Right atrium auricular region (tissue), 2 donors: ENCODE data around the gene WWOX. TPM values are rescaled to one million over a fixed set of nuclear protein-coding genes. Genes with fewer than 3 reads are reported as not detected.

Source experiments
- DNase-seq: peaks from one replicate; pipeline ENCODE4 v3.0.0-alpha.2; 2019; ENCODE audit warnings: low spot score
- H3K27ac ChIP-seq, 2 donors: fragments of 200-600 bp; sonication (generic); 1 replicate in 1 of 2; 2 replicates in 1 of 2; pipeline ENCODE4 v1.5.1; 2016 to 2019
- H3K27me3 ChIP-seq, 2 donors: fragments of 200-600 bp; sonication (generic); one replicate each; pipeline versions ENCODE4 v1.5.1 to v1.6.0; 2017 to 2019
- H3K36me3 ChIP-seq: fragments of 200-600 bp; sonication (generic); one replicate; pipeline ENCODE4 v1.5.1; 2016
- H3K4me1 ChIP-seq, 2 donors: fragments of 200-600 bp; sonication (generic); one replicate each; pipeline versions ENCODE4 v1.5.1 to v1.6.0; 2017 to 2019
- H3K4me3 ChIP-seq, 2 donors: fragments of 200-600 bp; sonication (generic); 1 replicate in 1 of 2; 2 replicates in 1 of 2; pipeline ENCODE4 v1.5.1; 2017 to 2019; ENCODE audit warnings: mild to moderate bottlenecking in 1 of 2, moderate library complexity in 1 of 2
- H3K9me3 ChIP-seq, 2 donors: fragments of 200-600 bp; sonication (generic); one replicate each; pipeline ENCODE4 v1.5.1; 2019
- CTCF ChIP-seq, 2 donors: fragments of 200-600 bp; sonication (generic); IDR thresholded peaks; one replicate each; pipeline ENCODE4 v1.5.1; 2019; ENCODE audit warnings: antibody characterized with exemption in 2 of 2
- total RNA-seq, 2 donors: library from RNA; depleted of rRNA; stranded (reverse); fragments of >200 nt; gene quantifications; one replicate each; pipeline ENCODE4 v1.1.0, GENCODE V29; 2016

The WWOX gene
- total RNA-seq, 2 donors from 2014 or later = 14.8 to 20.8 TPM

DNA sequence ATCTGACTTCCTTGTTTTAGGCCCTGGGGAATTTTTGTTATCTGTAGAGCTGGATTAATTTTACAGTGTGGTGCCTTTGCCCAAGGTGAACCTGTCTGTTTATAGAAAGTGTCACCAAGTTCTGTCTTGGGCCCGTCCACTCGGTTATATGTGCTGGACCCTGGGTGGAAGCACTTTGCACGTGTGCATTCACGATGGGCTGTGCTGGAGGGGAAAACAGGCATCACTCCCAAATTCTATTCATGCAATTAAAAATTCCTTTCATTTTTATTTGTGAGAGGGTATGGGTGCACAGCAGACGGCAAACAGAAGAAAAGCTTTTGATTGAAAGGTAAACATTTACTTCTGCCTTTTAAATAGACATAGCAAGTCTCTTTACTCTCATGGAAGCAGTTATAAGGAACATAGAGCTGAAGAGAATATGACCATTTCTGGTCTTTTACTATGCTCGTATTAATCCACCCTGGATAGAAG is 101.2 kb downstream of the WWOX start:
- H3K4me3 ChIP-seq = no peak overlapping the region
- H3K4me1 ChIP-seq = no peaks in the 10 kb centered on the region
- no peaks in the 10 kb centered on the region for H3K9me3 ChIP-seq
- H3K27me3 ChIP-seq = no peaks in the 10 kb centered on the region
- H3K27ac ChIP-seq = no peak overlapping the region
- H3K36me3 ChIP-seq = no peaks in the 10 kb centered on the region
- no peak for TF ChIP-seq CTCF (IDR thresholded peaks at IDR 0.05)
- no peak for DNase-seq

DNA sequence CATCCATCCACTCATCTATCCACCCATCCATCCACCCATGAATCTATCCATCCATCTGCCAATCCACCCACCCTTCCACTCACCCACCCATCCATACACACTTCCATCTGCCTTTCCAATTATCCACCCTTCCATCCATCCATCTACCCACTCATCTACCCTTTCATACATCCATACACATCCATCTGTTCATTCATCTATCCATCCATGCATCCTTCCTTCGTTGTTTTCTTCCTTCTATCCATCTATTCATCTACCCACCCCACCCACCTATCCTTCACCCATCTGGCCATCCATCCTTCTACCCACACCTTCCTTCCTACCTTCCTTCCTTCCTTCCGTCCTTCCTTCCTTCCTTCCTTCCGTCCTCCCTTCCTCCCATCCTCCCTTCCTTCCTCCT is 106.1 kb downstream of the WWOX start:
- Histone ChIP-seq H3K4me1 (no peaks in the 10 kb centered on the region), H3K36me3 (no peaks in the 10 kb centered on the region), H3K9me3 (no peaks in the 10 kb centered on the region), H3K4me3 (no peak overlapping the region), H3K27ac (no peak overlapping the region), H3K27me3 (no peaks in the 10 kb centered on the region)
- no peak for DNase-seq
- TF ChIP-seq CTCF (IDR thresholded peaks at IDR 0.05) = no peak

- TF ChIP-seq CTCF (IDR thresholded peaks at IDR 0.05) = no peak
- no peak overlapping the region for H3K27ac ChIP-seq
- no peaks in the 10 kb centered on the region for H3K27me3 ChIP-seq
- DNase-seq = no peak
- H3K4me1 ChIP-seq = no peaks in the 10 kb centered on the region
- H3K4me3 ChIP-seq = no peak overlapping the region
- no peaks in the 10 kb centered on the region for H3K9me3 ChIP-seq
- no peaks in the 10 kb centered on the region for H3K36me3 ChIP-seq
These were observed 107.3 kb downstream of the WWOX start for GRCh38 chr16:78206623-78207223.

- Histone ChIP-seq H3K27me3 (no peaks in the 10 kb centered on the region), H3K27ac (no peak overlapping the region), H3K36me3 (no peaks in the 10 kb centered on the region), H3K4me3 (no peak overlapping the region), H3K4me1 (no peaks in the 10 kb centered on the region), H3K9me3 (no peaks in the 10 kb centered on the region)
- no peak for TF ChIP-seq CTCF (IDR thresholded peaks at IDR 0.05)
- no peak for DNase-seq
These were observed 110.7 kb downstream of the WWOX start for GRCh38 chr16:78209951-78210661.

- Histone ChIP-seq H3K27ac (no peak overlapping the region), H3K27me3 (no peaks in the 10 kb centered on the region), H3K4me1 (no peaks in the 10 kb centered on the region), H3K36me3 (no peaks in the 10 kb centered on the region), H3K4me3 (no peak overlapping the region), H3K9me3 (no peaks in the 10 kb centered on the region)
- DNase-seq = no peak
- TF ChIP-seq CTCF (IDR thresholded peaks at IDR 0.05) = no peak
These were observed 111.7 kb downstream of the WWOX start for GRCh38 chr16:78211020-78211599.
